ENCODE data around the gene SEMA7A.

The SEMA7A gene

GRCh38 chr15:74432271-74432967, 1.3 kb downstream of the SEMA7A start:
- no peak for DNase-seq (ENCODE audit: extremely low read depth in 1 of 2, low read depth in 1 of 2)

GRCh38 chr15:74431645-74432044, 2.1 kb downstream of the SEMA7A start:
- no peak for DNase-seq (ENCODE audit: extremely low read depth in 1 of 2, low read depth in 1 of 2)

GRCh38 chr15:74431116-74431515, 2.6 kb downstream of the SEMA7A start:
- DNase-seq (ENCODE audit: extremely low read depth in 1 of 2, low read depth in 1 of 2), result no peak

GRCh38 chr15:74430510-74430951, 3.2 kb downstream of the SEMA7A start:
- no peak for DNase-seq (ENCODE audit: extremely low read depth in 1 of 2, low read depth in 1 of 2)

GRCh38 chr15:74429781-74430400, 3.9 kb downstream of the SEMA7A start:
- no peak for DNase-seq (ENCODE audit: extremely low read depth in 1 of 2, low read depth in 1 of 2)

- no peak for DNase-seq (ENCODE audit: extremely low read depth in 1 of 2, low read depth in 1 of 2)
These were observed 4.6 kb downstream of the SEMA7A start for GRCh38 chr15:74428970-74429780.

- no peak for DNase-seq (ENCODE audit: extremely low read depth in 1 of 2, low read depth in 1 of 2)
These were observed 5.3 kb downstream of the SEMA7A start for GRCh38 chr15:74428442-74428787.

- no peak for DNase-seq (ENCODE audit: extremely low read depth in 1 of 2, low read depth in 1 of 2)
These were observed 5.9 kb downstream of the SEMA7A start for GRCh38 chr15:74427607-74428441.

- DNase-seq (ENCODE audit: extremely low read depth in 1 of 2, low read depth in 1 of 2), result no peak
These were observed 7.1 kb downstream of the SEMA7A start for GRCh38 chr15:74426404-74427281.

- no peak for DNase-seq (ENCODE audit: extremely low read depth in 1 of 2, low read depth in 1 of 2)
These were observed 8.1 kb downstream of the SEMA7A start for GRCh38 chr15:74425630-74426029.

- DNase-seq (ENCODE audit: extremely low read depth in 1 of 2, low read depth in 1 of 2), result no peak
These were observed 8.7 kb downstream of the SEMA7A start for GRCh38 chr15:74424901-74425528.

- DNase-seq (ENCODE audit: extremely low read depth in 1 of 2, low read depth in 1 of 2), result no peak
These were observed 10.1 kb downstream of the SEMA7A start for GRCh38 chr15:74423431-74424257.

GRCh38 chr15:74422652-74423430, 10.9 kb downstream of the SEMA7A start:
- DNase-seq (ENCODE audit: extremely low read depth in 1 of 2, low read depth in 1 of 2), result no peak

GRCh38 chr15:74422265-74422651, 11.5 kb downstream of the SEMA7A start:
- DNase-seq (ENCODE audit: extremely low read depth in 1 of 2, low read depth in 1 of 2), result no peak

- no peak for DNase-seq (ENCODE audit: extremely low read depth in 1 of 2, low read depth in 1 of 2)
These were observed 12.2 kb downstream of the SEMA7A start for GRCh38 chr15:74421302-74422245.

- DNase-seq (ENCODE audit: extremely low read depth in 1 of 2, low read depth in 1 of 2), result no peak
These were observed 13.4 kb downstream of the SEMA7A start for GRCh38 chr15:74420193-74420905.

All from stimulated activated CD8-positive, alpha-beta memory T cell treated with anti-CD3 and anti-CD28 coated beads, Interleukin-7, amount 100 ng/mL, for 48 hours (primary cell).